GM19351 (cell line): ENCODE results near the gene MAD1L1.
"Not testable (repeated sequence)": the region's sequence is repeated elsewhere in the genome, so short reads cannot be mapped to it uniquely, and the experiment has no call there.

Experiments
- ATAC-seq: cut with Tn5 transposase; IDR thresholded peaks from one replicate; pipeline ENCODE4 v1.9.1; 2021; ENCODE audit warnings: mild to moderate bottlenecking, moderate library complexity; ENCODE audit not compliant: unreplicated experiment

Gene MAD1L1

DNA sequence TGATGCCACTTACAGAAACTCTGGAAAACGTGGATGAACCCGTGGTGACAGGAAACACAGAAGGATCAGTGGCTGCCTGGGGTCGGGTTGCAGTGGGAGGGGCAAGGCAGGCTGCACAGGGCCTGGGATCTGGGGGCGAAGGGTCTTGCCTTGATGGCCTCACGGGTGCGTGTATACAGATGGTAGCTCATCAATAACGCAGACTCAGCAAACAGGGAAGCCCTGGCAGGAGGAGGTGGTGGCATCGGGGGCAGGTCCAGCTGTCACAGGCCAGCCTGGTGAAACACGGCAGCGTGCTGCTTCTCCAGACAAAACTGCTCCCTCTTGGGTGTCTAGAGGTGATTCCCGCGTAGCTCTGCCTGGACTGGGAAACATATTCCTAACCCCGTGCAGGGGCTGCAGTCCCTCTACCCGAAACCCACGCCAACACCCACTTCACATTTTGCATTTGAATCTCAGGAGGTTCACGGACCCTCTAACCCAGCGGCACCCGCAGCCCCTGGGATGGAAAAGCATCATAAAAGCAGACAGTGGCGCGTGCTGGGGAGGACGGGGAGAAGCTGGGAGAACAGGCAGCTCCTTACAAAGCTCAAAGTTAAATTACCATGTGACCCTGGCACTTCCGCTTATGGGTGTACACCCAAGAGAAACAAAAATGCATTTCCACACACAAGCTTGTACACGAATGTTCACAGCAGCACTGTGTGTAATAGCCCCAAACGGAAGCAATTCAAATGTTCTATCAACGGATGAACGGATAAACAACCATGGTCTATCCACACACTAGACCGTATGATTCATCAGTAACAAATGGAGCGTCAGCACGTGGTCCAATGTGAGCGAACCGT lies 394.8 kb downstream of the MAD1L1 start:
- not testable (repeated sequence) for ATAC-seq

GRCh38 chr7:1831933-1832535 lies 400.7 kb downstream of the MAD1L1 start:
- ATAC-seq: not testable (repeated sequence)

DNA sequence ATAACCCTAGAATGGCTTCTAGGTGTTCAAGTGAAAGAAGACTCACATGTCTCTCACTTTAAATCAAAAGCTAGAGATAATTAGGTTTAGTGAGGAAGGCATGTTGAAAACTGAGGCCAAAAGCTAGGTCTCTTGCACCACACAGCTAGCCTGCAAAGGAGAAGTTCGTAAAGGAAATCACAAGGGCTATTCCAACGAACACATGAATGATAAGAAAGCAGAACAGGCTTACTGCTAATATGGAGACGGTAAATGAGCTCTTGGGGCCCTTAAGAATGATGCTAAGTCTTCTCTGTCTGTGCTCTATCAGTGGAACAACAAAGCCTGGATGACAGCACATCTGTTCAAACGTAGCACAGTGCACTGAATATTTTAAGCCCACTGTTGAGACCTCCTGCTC lies 401.3 kb downstream of the MAD1L1 start:
- not testable (repeated sequence) for ATAC-seq

DNA sequence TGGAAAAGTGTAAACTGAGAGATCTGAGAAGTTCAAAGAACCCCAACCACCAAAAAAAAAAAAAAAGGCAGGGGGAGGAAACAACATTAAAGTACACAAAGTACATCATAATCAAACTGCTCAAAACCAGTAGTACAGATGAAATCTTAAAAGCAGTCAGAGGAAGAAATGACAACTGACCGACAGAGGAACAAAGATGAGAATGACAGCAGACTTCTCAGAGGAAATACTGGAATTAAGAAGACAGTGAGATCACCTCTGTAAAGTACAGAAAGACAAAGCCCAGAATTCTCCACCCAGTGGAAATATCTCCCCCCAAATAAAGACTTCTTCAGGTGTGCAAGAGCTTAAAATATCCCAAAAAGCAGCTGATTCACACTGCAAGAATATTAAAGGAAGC lies 403.1 kb downstream of the MAD1L1 start:
- not testable (repeated sequence) for ATAC-seq

DNA sequence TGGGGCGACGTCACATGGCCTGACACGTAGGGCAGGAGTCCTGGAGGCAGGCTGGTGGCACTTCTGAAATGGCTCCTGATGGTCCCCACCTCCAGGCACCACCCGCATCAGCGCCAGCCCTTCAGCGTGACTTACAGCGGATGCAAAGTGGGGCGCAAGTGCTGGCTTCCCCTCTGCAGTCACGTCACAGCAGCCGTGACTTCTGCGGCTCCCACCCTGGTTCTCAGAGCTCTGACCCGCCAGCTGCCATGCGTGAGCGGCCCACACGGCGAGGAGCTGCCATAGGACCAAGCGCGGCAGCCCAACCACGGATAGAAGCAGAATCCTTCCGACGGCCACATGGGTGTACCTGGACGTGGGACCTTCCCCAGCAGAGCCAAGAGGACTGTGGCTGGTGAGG lies 403.6 kb downstream of the MAD1L1 start:
- no peak for ATAC-seq

GRCh38 chr7:1828170-1828569 lies 404.6 kb downstream of the MAD1L1 start:
- not testable (repeated sequence) for ATAC-seq

- ATAC-seq: not testable (repeated sequence)
These were observed 405.2 kb downstream of the MAD1L1 start for GRCh38 chr7:1827521-1827981.

- not testable (repeated sequence) for ATAC-seq
These were observed 405.8 kb downstream of the MAD1L1 start for GRCh38 chr7:1826931-1827330.

DNA sequence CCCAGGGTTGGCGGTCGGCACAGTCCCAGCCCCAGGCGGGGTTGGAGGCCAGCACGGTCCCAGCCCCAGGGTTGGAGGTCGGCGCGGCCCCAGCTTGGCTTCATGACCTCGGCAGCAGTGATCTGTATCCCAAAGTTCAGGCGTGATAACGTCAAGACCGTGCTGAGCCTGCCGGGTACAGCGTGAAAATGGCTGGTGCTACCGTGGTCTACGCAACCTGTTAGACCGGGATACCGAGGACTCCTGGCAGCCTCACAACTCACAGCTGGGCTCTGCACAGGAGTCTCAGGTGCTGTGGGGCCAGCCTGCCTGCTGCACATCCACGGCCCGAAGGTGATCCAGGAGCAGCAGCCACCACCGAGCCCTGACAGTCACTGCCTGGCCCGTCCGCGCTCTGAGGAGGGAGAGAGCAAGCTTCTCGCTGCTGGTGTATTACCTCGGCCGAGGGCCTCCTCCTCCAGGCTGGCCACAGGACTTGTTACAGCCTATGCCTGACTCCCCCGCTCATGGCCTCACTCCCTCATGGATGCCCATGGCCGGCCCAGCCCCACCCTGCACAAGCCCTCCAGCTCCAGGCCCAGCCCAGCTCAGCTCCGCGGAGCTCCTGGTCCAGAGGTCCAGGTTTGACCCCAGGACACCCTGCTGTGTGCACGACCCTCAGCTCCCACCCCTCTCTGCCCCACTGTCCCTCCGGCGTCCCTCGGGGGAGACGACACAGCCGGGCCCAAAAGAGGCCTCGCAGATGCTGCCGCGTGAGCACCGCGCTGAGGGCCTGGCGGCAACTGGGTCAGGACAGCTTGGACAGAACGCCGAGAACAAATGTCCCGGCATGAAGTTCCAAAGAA lies 406.6 kb downstream of the MAD1L1 start:
- ATAC-seq: no peak

DNA sequence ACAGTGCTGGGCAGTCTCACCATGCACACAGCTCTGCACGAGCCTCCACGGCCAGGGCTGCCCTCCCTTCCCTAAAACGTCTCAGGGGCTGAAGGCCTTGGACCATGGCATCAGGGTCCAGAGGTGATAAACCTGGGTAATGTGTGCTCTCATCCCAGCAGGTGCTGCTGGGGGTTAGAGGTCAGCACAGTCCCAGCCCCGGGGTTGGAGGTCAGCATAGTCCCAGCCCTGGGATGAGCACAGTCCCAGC lies 407.2 kb downstream of the MAD1L1 start:
- not testable (repeated sequence) for ATAC-seq

DNA sequence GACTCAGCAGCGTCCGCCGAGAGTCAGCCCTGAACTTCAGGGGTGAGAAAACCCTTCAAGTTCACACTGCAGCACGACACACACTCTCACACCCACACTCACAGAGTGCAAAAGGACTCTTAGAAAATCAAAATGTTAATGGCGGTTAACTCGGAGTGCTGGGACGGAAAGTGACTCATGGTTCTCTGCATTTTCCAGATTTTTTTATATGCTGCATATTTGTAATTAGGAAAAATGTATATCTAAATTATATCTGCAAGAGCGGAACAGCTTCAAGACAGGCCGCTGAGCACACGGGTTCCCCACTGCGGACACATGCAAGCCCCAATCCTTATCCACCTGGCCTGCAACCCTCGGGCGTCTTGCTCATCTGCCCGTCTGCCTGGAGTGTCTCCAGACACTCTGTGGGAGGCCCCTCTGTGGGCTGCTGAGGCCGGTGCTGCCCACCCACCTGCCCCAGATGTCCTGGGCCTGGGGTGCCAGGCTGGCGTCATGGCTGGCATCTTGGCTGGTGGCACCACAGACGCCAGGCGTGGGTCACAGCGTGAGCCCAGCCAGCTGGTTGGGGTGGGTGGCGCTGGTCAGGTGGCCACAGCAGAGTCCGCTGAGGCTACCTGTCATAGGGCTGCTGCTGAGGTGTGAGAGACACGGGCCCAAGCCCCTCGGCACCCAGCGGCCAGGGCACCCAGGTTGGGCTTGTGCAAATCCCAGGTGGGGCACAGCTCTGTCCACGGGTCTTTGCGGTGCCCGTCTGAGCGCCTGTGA lies 407.7 kb downstream of the MAD1L1 start:
- not testable (repeated sequence) for ATAC-seq

DNA sequence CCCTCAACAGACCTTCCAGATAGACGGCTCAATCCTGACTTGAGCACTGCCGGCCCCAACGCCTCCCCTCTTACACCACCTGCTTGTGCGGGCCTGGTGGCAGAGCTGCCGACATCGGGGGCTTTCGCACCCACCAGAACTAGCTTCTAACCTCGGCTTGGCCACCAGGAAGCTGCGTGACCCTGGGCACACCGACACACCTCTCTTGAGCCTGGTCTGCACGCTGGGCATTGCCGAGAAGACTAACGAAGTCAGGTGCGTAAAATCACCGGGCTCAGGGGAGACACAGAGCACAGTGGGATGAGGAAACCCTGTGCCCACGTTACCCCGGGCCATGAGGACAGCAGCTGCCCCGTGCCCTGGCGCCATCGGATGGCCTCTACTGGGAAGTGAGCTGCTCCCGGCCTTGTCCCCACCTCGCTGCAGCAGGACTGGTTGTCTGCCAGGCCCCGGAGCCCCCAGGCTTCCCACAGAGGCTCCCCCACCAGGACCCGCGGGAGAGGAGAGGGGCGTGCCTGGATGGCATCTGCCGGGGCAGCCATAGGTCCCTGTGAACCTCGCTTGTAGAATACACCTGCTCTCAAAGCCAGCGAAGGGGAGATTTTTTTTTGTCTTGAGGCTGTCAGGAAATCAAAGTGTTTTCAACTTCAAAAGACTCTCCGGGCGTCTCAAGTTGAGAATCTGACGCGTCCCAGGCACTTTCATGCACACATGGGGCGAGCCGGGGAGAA lies 408.4 kb downstream of the MAD1L1 start:
- ATAC-seq: not testable (repeated sequence)

- no peak for ATAC-seq
These were observed 409.2 kb downstream of the MAD1L1 start for GRCh38 chr7:1823376-1824150.

- no peak for ATAC-seq
These were observed 413.4 kb downstream of the MAD1L1 start for GRCh38 chr7:1819259-1819841.

DNA sequence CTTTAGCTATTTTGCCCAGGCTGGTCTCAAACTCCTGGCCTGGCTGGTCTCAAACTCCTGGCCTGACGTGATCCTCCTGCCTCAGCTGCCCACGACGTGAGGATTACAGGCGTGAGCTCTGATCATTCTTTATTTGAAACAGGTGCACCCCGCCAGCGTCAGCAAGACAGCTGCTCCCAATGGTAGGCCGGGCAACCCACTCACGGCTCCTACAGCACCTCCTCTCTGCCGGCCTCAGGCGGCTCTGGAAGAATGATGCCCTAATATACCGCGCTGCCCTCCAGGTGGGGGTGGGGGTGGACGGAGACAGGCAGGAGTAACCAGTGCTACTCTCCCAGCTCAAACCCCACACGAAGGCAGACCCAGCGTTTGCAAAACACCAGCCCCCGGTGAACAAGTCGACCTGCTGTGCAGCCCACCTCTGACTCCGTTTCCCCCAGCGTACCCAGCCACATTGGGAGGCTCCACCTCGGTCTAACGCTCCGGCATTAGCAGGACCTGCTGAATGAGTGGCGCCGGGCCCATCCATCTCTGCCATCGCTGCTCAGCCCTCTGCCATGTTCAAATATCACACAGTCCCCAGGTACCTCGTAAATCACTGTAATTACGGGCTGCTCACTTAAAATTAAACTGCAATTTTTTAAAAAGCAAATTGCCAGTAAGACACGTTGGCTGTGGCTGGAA lies 414.0 kb downstream of the MAD1L1 start:
- ATAC-seq: no peak

- ATAC-seq: no peak
These were observed 415.6 kb downstream of the MAD1L1 start for GRCh38 chr7:1817061-1817712.

- not testable (repeated sequence) for ATAC-seq
These were observed 416.3 kb downstream of the MAD1L1 start for GRCh38 chr7:1816451-1816850.
